Common myeloid progenitor, CD34-positive (primary cell): ENCODE results near the gene CYTH3.
"Not testable (repeated sequence)": the region's sequence is repeated elsewhere in the genome, so short reads cannot be mapped to it uniquely, and the experiment has no call there.

Source experiments
- CTCF ChIA-PET: fragments of 350-600 bp; sonication (Branson Sonifier 250); formaldehyde crosslinking; loops from one replicate; lab custom pipeline; 2021; ENCODE audit warnings: antibody characterized with exemption; lab: Charles Lee
- POLR2A ChIA-PET: fragments of 350-600 bp; sonication (Branson Sonifier 250); formaldehyde crosslinking; loops from one replicate; lab custom pipeline; 2021; ENCODE audit warnings: antibody characterized with exemption; lab: Charles Lee
- DNase-seq, 3 donors: peaks; one replicate each; pipeline versions ENCODE4 v3.0.0 to v3.0.0-alpha.2; 2013
- H3K27ac ChIP-seq, 2 experiments: 1 replicate in 1 of 2; 2 replicates in 1 of 2; pipeline ENCODE4 v1.7.0; 2013; ENCODE audit warnings: inconsistent platforms in 2 of 2, low read length in 2 of 2, mild to moderate bottlenecking in 2 of 2, low read depth in 1 of 2, moderate library complexity in 1 of 2; ENCODE audit not compliant: severe bottlenecking in 2 of 2, insufficient read depth in 1 of 2, poor library complexity in 1 of 2
- H3K27me3 ChIP-seq, 5 experiments: replicated peaks in 2 of 5; 1 replicate in 3 of 5; 2 replicates in 2 of 5; pipeline versions ENCODE4 v1.6.1 to v1.7.0; 2013; ENCODE audit warnings: low read length in 4 of 5, mild to moderate bottlenecking in 2 of 5, moderate library complexity in 2 of 5, inconsistent platforms in 1 of 5; ENCODE audit not compliant: insufficient read depth in 5 of 5, control insufficient read depth in 4 of 5
- H3K36me3 ChIP-seq, 4 experiments: 1 replicate in 2 of 4; 2 replicates in 2 of 4; pipeline versions ENCODE4 v1.6.1 to v1.7.0; 2013; ENCODE audit warnings: low read length in 3 of 4, control low read depth in 1 of 4, mild to moderate bottlenecking in 1 of 4; ENCODE audit not compliant: control insufficient read depth in 4 of 4, insufficient read depth in 4 of 4
- H3K4me1 ChIP-seq, 4 experiments: 1 replicate in 3 of 4; 2 replicates in 1 of 4; pipeline versions ENCODE4 v1.6.1 to v1.7.1; 2013; ENCODE audit warnings: low read length in 3 of 4, mild to moderate bottlenecking in 3 of 4, control low read depth in 1 of 4, inconsistent platforms in 1 of 4, moderate library complexity in 1 of 4; ENCODE audit not compliant: control insufficient read depth in 4 of 4, insufficient read depth in 4 of 4; ENCODE audit errors: control extremely low read depth in 1 of 4
- H3K4me3 ChIP-seq, 7 experiments: 1 replicate in 4 of 7; 2 replicates in 3 of 7; pipeline versions ENCODE4 v1.5.1 to v1.7.0; 2013; ENCODE audit warnings: mild to moderate bottlenecking in 7 of 7, low read length in 6 of 7, moderate library complexity in 6 of 7, inconsistent platforms in 2 of 7, low read depth in 2 of 7, control low read depth in 1 of 7; ENCODE audit not compliant: insufficient read depth in 4 of 7, control insufficient read depth in 1 of 7; ENCODE audit errors: extremely low read depth in 1 of 7
- H3K9me3 ChIP-seq, 5 experiments: 1 replicate in 4 of 5; 2 replicates in 1 of 5; pipeline versions ENCODE4 v1.6.1 to v1.7.1; 2013; ENCODE audit warnings: low read length in 4 of 5, mild to moderate bottlenecking in 2 of 5, inconsistent platforms in 1 of 5, low read depth in 1 of 5, moderate library complexity in 1 of 5; ENCODE audit not compliant: control insufficient read depth in 4 of 5, insufficient read depth in 2 of 5; ENCODE audit errors: control extremely low read depth in 1 of 5
- WGBS: methylation state at CpG from one replicate; pipeline ENCODE4 v1.1.5; 2013; ENCODE audit not compliant: insufficient coverage; 5-methylcytosine and 5-hydroxymethylcytosine counted together

Gene CYTH3

GRCh38 chr7:6235029-6235871 lies 37.2 kb downstream of the CYTH3 start:
- DNase-seq, result no peak
- Histone ChIP-seq H3K9me3 (no peaks in the 10 kb centered on the region), H3K27ac (no peak overlapping the region), H3K27me3 (peaks cover 0 to 4% (median 0%) of the 10 kb centered on the region in 5 experiments), H3K4me1 (peaks cover 5 to 14% (median 11%) of the 10 kb centered on the region in 4 experiments), H3K4me3 (no peak overlapping the region), H3K36me3 (no peaks in the 10 kb centered on the region)
- 95% methylated on average over 11 of the region's 16 CpGs for WGBS
- ChIA-PET CTCF (interaction anchor here (0.9 kb wide), 1 partner anchor 68 kb away, joined by 3 read pairs; no protein-coding TSS in a partner anchor), POLR2A (no interaction called here)

- Histone ChIP-seq H3K27me3 (peaks cover 0 to 4% (median 0%) of the 10 kb centered on the region in 5 experiments), H3K4me3 (no peak overlapping the region), H3K27ac (no peak overlapping the region), H3K4me1 (peaks cover 5 to 19% (median 15%) of the 10 kb centered on the region in 4 experiments), H3K9me3 (no peaks in the 10 kb centered on the region), H3K36me3 (no peaks in the 10 kb centered on the region)
- ChIA-PET CTCF (no interaction called here), POLR2A (no interaction called here)
- WGBS, result 91% methylated on average over 5 of the region's 6 CpGs
- peak in 1 of 3 donors; percentile 40 for DNase-seq
Observed at GRCh38 chr7:6234384-6234783, 38.0 kb downstream of the CYTH3 start.

GRCh38 chr7:6232534-6232933 lies 39.9 kb downstream of the CYTH3 start:
- H3K4me3 ChIP-seq, result peak overlapping the region in 1 of 7 experiments; percentile 14
- peak; percentile 23 to 64 (median 62) for DNase-seq
- peaks cover 0 to 4% (median 0%) of the 10 kb centered on the region in 5 experiments for H3K27me3 ChIP-seq
- H3K27ac ChIP-seq, result no peak overlapping the region
- no peaks in the 10 kb centered on the region for H3K36me3 ChIP-seq
- ChIA-PET CTCF (no interaction called here), POLR2A (no interaction called here)
- H3K4me1 ChIP-seq, result peaks cover 18 to 35% (median 29%) of the 10 kb centered on the region in 4 experiments
- WGBS, result 10% methylated on average over 8 of the region's 8 CpGs
- no peaks in the 10 kb centered on the region for H3K9me3 ChIP-seq

GRCh38 chr7:6232116-6232515 lies 40.3 kb downstream of the CYTH3 start:
- no peak for DNase-seq
- H3K4me1 ChIP-seq, result peaks cover 19 to 38% (median 29%) of the 10 kb centered on the region in 4 experiments
- H3K27me3 ChIP-seq, result peaks cover 0 to 4% (median 0%) of the 10 kb centered on the region in 5 experiments
- no peak overlapping the region for H3K27ac ChIP-seq
- no peaks in the 10 kb centered on the region for H3K9me3 ChIP-seq
- ChIA-PET CTCF (no interaction called here), POLR2A (no interaction called here)
- 88% methylated on average over 1 of the region's 3 CpGs for WGBS
- H3K36me3 ChIP-seq, result no peaks in the 10 kb centered on the region
- H3K4me3 ChIP-seq, result no peak overlapping the region

- DNase-seq, result no peak
- H3K4me1 ChIP-seq, result peaks cover 19 to 40% (median 31%) of the 10 kb centered on the region in 4 experiments
- CTCF ChIA-PET, result interaction anchor here (0.6 kb wide), 1 partner anchor 40 kb away, joined by 3 read pairs; no protein-coding TSS in a partner anchor
- H3K27me3 ChIP-seq, result peaks cover 0 to 4% (median 0%) of the 10 kb centered on the region in 5 experiments
- POLR2A ChIA-PET, result no interaction called here
- no peaks in the 10 kb centered on the region for H3K36me3 ChIP-seq
- H3K4me3 ChIP-seq, result no peak overlapping the region
- 96% methylated on average over 4 of the region's 7 CpGs for WGBS
- no peak overlapping the region for H3K27ac ChIP-seq
- no peaks in the 10 kb centered on the region for H3K9me3 ChIP-seq
Observed at GRCh38 chr7:6231184-6231583, 41.2 kb downstream of the CYTH3 start.

GRCh38 chr7:6229284-6229683 lies 43.1 kb downstream of the CYTH3 start:
- CTCF ChIA-PET, H3K9me3 ChIP-seq, H3K27me3 ChIP-seq, DNase-seq, POLR2A ChIA-PET, H3K36me3 ChIP-seq: not testable (repeated sequence)
- Histone ChIP-seq H3K4me3 (peak overlapping the region in 3 of 7 experiments; percentile 2 to 68 (median 39)), H3K4me1 (peaks cover 31 to 45% (median 34%) of the 10 kb centered on the region in 4 experiments), H3K27ac (peak overlapping the region in 1 of 2 experiments; percentile 78)
- WGBS, result 65% methylated on average over 7 of the region's 9 CpGs
